A549 (cell line): ENCODE results near the gene NRTN. TPM values are rescaled to one million over a fixed set of nuclear protein-coding genes. Genes with fewer than 3 reads are reported as not detected.

Source experiments
- ATAC-seq, 2 experiments: fragments of 200-7000 bp in 1 of 2; fragments of >200 bp in 1 of 2; cut with Nextera tagmentation in 1 of 2; cut with Tn5 transposase in 1 of 2; 3 replicates each; pipeline versions ENCODE4 v1.8.0 to v1.9.1; 2018 to 2020; ENCODE audit warnings: mild to moderate bottlenecking in 1 of 2, moderate library complexity in 1 of 2
- CTCF ChIA-PET: fragments of 300-600 bp; sonication (Branson Sonifier 250); formaldehyde crosslinking; extraction: SDS; loops from one replicate; lab custom pipeline; 2021; ENCODE audit warnings: antibody characterized with exemption, inconsistent platforms; lab: Yijun Ruan, JAX
- POLR2A ChIA-PET: fragments of 350-600 bp; formaldehyde crosslinking; extraction: SDS; loops from one replicate; lab custom pipeline; 2021; ENCODE audit warnings: antibody characterized with exemption, inconsistent platforms; lab: Yijun Ruan, JAX
- DNase-seq, 2 experiments: peaks; one replicate each; pipeline versions ENCODE4 v3.0.0 to v3.0.0-alpha.2; 2011 to 2016; ENCODE audit warnings: low read depth in 1 of 2, low spot score in 1 of 2
- FAIRE-seq: peaks from 2 replicates; lab custom pipeline; 2011; peaks lifted over from hg19 to GRCh38; lab: Jason Lieb, UNC
- H3K27ac ChIP-seq, 2 experiments: fragments of >200 bp; sonication (Bioruptor Twin); formaldehyde crosslinking; 3 replicates each; pipeline ENCODE4 v1.5.1; 2016 to 2017
- H3K4me1 ChIP-seq: fragments of >200 bp; sonication (Bioruptor Twin); formaldehyde crosslinking; 3 replicates; pipeline ENCODE4 v1.6.1; 2016
- H3K4me2 ChIP-seq: fragments of >200 bp; sonication (Bioruptor Twin); formaldehyde crosslinking; 3 replicates; pipeline ENCODE4 v1.6.1; 2016
- H3K4me3 ChIP-seq: fragments of >200 bp; sonication (Bioruptor Twin); formaldehyde crosslinking; 3 replicates; pipeline ENCODE4 v1.5.1; 2016
- H3K9me3 ChIP-seq: fragments of >200 bp; sonication (Bioruptor Twin); formaldehyde crosslinking; 3 replicates; pipeline ENCODE4 v1.6.1; 2016
- BHLHE40 ChIP-seq: IDR thresholded peaks from 2 replicates; pipeline ENCODE4 v1.6.1; 2012; ENCODE audit warnings: low read depth, low read length, inconsistent platforms
- CBX2 ChIP-seq: fragments of 200-600 bp; sonication (generic); IDR thresholded peaks from 2 replicates; pipeline ENCODE4 v1.6.1; 2016; ENCODE audit warnings: low read depth, mild to moderate bottlenecking, borderline replicate concordance
- CBX8 ChIP-seq: fragments of 200-600 bp; sonication (generic); IDR thresholded peaks from 2 replicates; pipeline ENCODE4 v1.6.1; 2016
- E2F6 ChIP-seq: IDR thresholded peaks from 2 replicates; pipeline ENCODE4 v1.6.1; 2012; ENCODE audit warnings: low read depth, borderline replicate concordance
- EHMT2 ChIP-seq: fragments of 200-600 bp; sonication (generic); IDR thresholded peaks from 2 replicates; pipeline ENCODE4 v1.6.1; 2016; ENCODE audit warnings: antibody characterized with exemption, low read depth, mild to moderate bottlenecking, moderate library complexity
- EP300 ChIP-seq, 2 experiments: fragments of >200 bp; sonication (Bioruptor Twin); formaldehyde crosslinking; IDR thresholded peaks; 2 replicates in 1 of 2; 3 replicates in 1 of 2; pipeline ENCODE4 v1.6.1; 2016 to 2017
- ESRRA ChIP-seq: fragments of 150-350 bp; IDR thresholded peaks from 2 replicates; pipeline ENCODE4 v1.6.1; 2014; ENCODE audit warnings: mild to moderate bottlenecking, low read length, borderline replicate concordance
- FOSB ChIP-seq: fragments of 250-450 bp; sonication (Bioruptor Pico); IDR thresholded peaks from 2 replicates; pipeline ENCODE4 v1.5.0; 2020; ENCODE audit warnings: mild to moderate bottlenecking, moderate library complexity
- HDAC2 ChIP-seq: fragments of 200-600 bp; sonication (generic); IDR thresholded peaks from 2 replicates; pipeline ENCODE4 v1.6.1; 2016
- HOXB5 ChIP-seq: fragments of 250-450 bp; sonication (Bioruptor Pico); IDR thresholded peaks from 2 replicates; pipeline ENCODE4 v1.5.0; 2020; ENCODE audit warnings: mild to moderate bottlenecking, moderate library complexity
- MYC ChIP-seq: IDR thresholded peaks from 2 replicates; pipeline ENCODE4 v1.6.1; 2012; ENCODE audit warnings: mild to moderate bottlenecking, inconsistent platforms, low read length, improper control_type of control experiment, borderline replicate concordance
- NPAS2 ChIP-seq: fragments of 250-450 bp; sonication (Bioruptor Pico); IDR thresholded peaks from 2 replicates; pipeline ENCODE4 v1.8.0; 2022; ENCODE audit warnings: mild to moderate bottlenecking, moderate library complexity, borderline replicate concordance
- POLR2AphosphoS2 ChIP-seq: conservative IDR thresholded peaks from 2 replicates; pipeline ENCODE4 v1.6.1; 2012; ENCODE audit warnings: low read length, improper control_type of control experiment, inconsistent platforms
- RARB ChIP-seq: fragments of 250-450 bp; sonication (Bioruptor Pico); IDR thresholded peaks from 2 replicates; pipeline ENCODE4 v1.8.0; 2021; ENCODE audit warnings: mild to moderate bottlenecking, moderate library complexity
- TFCP2L1 ChIP-seq: fragments of 250-450 bp; sonication (Bioruptor Pico); IDR thresholded peaks from 2 replicates; pipeline ENCODE4 v1.5.0; 2021; ENCODE audit warnings: mild to moderate bottlenecking
- ZFP36 ChIP-seq: fragments of 450-650 bp; IDR thresholded peaks from 2 replicates; pipeline ENCODE4 v1.6.1; 2014; ENCODE audit warnings: borderline replicate concordance; ENCODE audit not compliant: partially characterized antibody
- ZNF302 ChIP-seq: fragments of 250-450 bp; sonication (Bioruptor Pico); IDR thresholded peaks from 2 replicates; pipeline ENCODE4 v1.9.0; 2021; ENCODE audit warnings: inconsistent platforms, mild to moderate bottlenecking, moderate library complexity
- WGBS: methylation state at CpG from one replicate; pipeline ENCODE4 v1.1.6; 2017; ENCODE audit errors: missing lambda C conversion rate; 5-methylcytosine and 5-hydroxymethylcytosine counted together
- polyA plus RNA-seq, 4 experiments: library from polyadenylated mRNA; depleted of rRNA in 3 of 4; stranded (reverse); fragments of >200 nt; fragmentation: RNase III in 1 of 4; extraction: RNeasy Plus Mini Kit Qiagen cat#74134 plus additional on column Dnase treatment in 1 of 4; gene quantifications; 2 replicates in 3 of 4; 3 replicates in 1 of 4; pipeline ENCODE4 v1.2.3, GENCODE V29; 2011 to 2017

Gene NRTN
- polyA plus RNA-seq, 2 of the 4 experiments (the other 2 are of a cell fraction): 0.32 to 0.61 TPM

GRCh38 chr19:5795382-5795919 is 9.4 kb upstream of the NRTN start:
- FAIRE-seq: no peak
- no peak for ATAC-seq
- Histone ChIP-seq H3K4me3 (no peak overlapping the region), H3K9me3 (no peaks in the 10 kb centered on the region), H3K27ac (no peak overlapping the region), H3K4me2 (no peak overlapping the region), H3K4me1 (no peaks in the 10 kb centered on the region)
- peak; percentile 84 for TF ChIP-seq ZFP36
- TF ChIP-seq CBX2: no peak
- 83% methylated on average over 7 of the region's 7 CpGs for WGBS
- ChIA-PET CTCF (interaction anchor here (0.6 to 4.1 kb wide), 5 partner anchors 8 to 27 kb away, joined by 3 to 35 read pairs (median 11); no protein-coding TSS in a partner anchor), POLR2A (interaction anchor here (0.7 kb wide), 1 partner anchor 11 kb away, joined by 4 read pairs; the partner anchor contains the start of gene PRR22)
- no peak for DNase-seq

GRCh38 chr19:5798244-5798643 is 6.6 kb upstream of the NRTN start:
- 86% methylated on average over 8 of the region's 8 CpGs for WGBS
- Histone ChIP-seq H3K4me3 (no peak overlapping the region), H3K4me2 (no peak overlapping the region), H3K27ac (no peak overlapping the region), H3K4me1 (0 out of 3 replicates have a peak, but pooled peaks cover 4% of the 10 kb centered on the region), H3K9me3 (no peaks in the 10 kb centered on the region)
- ATAC-seq: no peak
- no peak for FAIRE-seq
- DNase-seq: no peak
- POLR2A ChIA-PET: no interaction called here
- CTCF ChIA-PET: interaction anchor here (1.2 to 2.0 kb wide), 2 partner anchors 8 to 26 kb away, joined by 3 to 9 read pairs; no protein-coding TSS in a partner anchor
- TF ChIP-seq ZNF302 (CRISPR knock-in tag): no peak
- no peak for TF ChIP-seq RARB

GRCh38 chr19:5799247-5800241 is 5.3 kb upstream of the NRTN start:
- POLR2A ChIA-PET: interaction anchor here (0.7 kb wide), 1 partner anchor 104 kb away, joined by 3 read pairs; the partner anchor contains the start of gene NDUFA11
- WGBS: 74% methylated on average over 8 of the region's 37 CpGs

GRCh38 chr19:5800361-5801270 is 4.3 kb upstream of the NRTN start:
- ATAC-seq: no peak
- Histone ChIP-seq H3K27ac (no peak overlapping the region), H3K4me3 (no peak overlapping the region), H3K9me3 (no peaks in the 10 kb centered on the region), H3K4me1 (peaks cover 16% of the 10 kb centered on the region; the same call in 2 of the 3 replicates), H3K4me2 (no peak overlapping the region)
- WGBS: 62% methylated on average over 12 of the region's 17 CpGs
- no peak for FAIRE-seq
- no peak for TF ChIP-seq HOXB5 (CRISPR knock-in tag)
- no peak for TF ChIP-seq EHMT2
- no peak for TF ChIP-seq ESRRA
- TF ChIP-seq FOSB (CRISPR knock-in tag): no peak
- no peak for TF ChIP-seq RARB
- TF ChIP-seq BHLHE40: no peak
- TF ChIP-seq CBX8: no peak
- no peak for TF ChIP-seq EP300 (IDR thresholded peaks at IDR 0.05)
- no peak for TF ChIP-seq TFCP2L1
- no peak for TF ChIP-seq ZFP36
- TF ChIP-seq E2F6: no peak
- TF ChIP-seq POLR2AphosphoS2: no peak
- no peak for DNase-seq
- CTCF ChIA-PET: interaction anchor here (0.8 to 1.6 kb wide), 4 partner anchors 22 to 222 kb away, joined by 3 to 5 read pairs (median 3); no protein-coding TSS in a partner anchor
- POLR2A ChIA-PET: no interaction called here

More at GRCh38 chr19:5799247-5800241, 5.3 kb upstream of the NRTN start:
- TF ChIP-seq MYC (no peak), HDAC2 (no peak), NPAS2 (no peak)
- Histone ChIP-seq H3K4me3 (no peak overlapping the region), H3K4me1 (peaks cover 12% of the 10 kb centered on the region; the same call in 2 of the 3 replicates), H3K27ac (no peak overlapping the region), H3K4me2 (no peak overlapping the region), H3K9me3 (no peaks in the 10 kb centered on the region)
- ATAC-seq (no peak), FAIRE-seq (no peak), DNase-seq (no peak)
- CTCF ChIA-PET: interaction anchor here (1.2 to 1.3 kb wide), 2 partner anchors 23 to 25 kb away, joined by 3 read pairs; no protein-coding TSS in a partner anchor
